H1 (cell line): ENCODE measurements around the gene SLC25A39.
"Not testable (repeated sequence)": the region's sequence is repeated elsewhere in the genome, so short reads cannot be mapped to it uniquely, and the experiment has no call there.

Source experiments
- POLR2A ChIP-seq, 2 experiments: IDR thresholded peaks; 1 replicate in 1 of 2; 2 replicates in 1 of 2; pipeline ENCODE4 v1.6.1; 2011; ENCODE audit warnings: low read depth in 2 of 2, low read length in 2 of 2, mild to moderate bottlenecking in 2 of 2; ENCODE audit errors: control extremely low read depth in 1 of 2
- TAF1 ChIP-seq: IDR thresholded peaks from 2 replicates; pipeline ENCODE4 v1.6.1; 2011; ENCODE audit warnings: mild to moderate bottlenecking, low read depth, low read length

DNA sequence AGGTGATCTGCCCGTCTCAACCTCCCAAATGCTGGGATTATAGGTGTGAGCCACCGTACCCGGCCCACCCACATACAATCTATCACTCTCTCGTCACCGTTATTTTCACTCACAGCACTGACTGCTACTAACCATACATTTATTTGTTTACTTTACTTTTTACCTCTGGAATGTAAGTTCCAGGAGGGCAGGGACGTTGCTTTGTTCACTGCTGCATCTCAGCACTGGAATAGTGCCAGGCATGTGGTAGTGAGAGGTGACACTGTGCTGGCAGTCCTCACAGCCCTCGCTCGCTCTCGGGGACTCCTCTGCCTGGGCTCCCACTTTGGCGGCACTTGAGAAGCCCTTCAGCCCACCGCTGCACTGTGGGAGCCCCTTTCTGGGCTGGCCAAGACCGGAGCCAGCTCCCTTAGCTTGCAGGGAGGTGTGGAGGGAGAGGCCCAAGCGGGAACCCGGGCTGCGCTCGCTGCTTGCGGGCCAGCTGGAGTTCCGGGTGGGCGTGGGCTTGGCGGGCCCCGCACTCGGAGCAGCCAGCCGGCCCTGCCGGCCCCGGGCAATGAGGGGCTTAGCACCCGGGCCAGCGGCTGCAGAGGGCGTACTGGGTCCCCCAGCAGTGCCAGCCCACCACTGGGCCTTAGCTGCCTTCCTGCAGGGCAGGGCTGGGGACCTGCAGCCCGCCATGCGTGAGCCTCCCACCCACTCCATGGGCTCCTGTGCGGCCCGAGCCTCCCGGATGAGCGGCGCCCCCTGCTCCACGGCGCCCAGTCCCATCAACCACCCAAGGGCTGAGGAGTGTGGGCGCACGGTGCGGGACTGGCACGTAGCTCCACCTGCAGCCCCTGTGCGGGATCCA lies 44.0 kb upstream of the SLC25A39 start:
- not testable (repeated sequence) for TF ChIP-seq POLR2A (IDR thresholded peaks at IDR 0.05; ENCODE audit: control extremely low read depth in 1 of 2, low read depth in 2 of 2, low read length in 2 of 2); TAF1
